GM08714 (cell line): ENCODE measurements around the gene DNM2.

ENCODE experiments used
- H3K4me3 ChIP-seq: fragments of 200-500 bp; sonication (Bioruptor generic); 2 replicates; pipeline ENCODE4 v1.5.1; 2014; ENCODE audit warnings: mild to moderate bottlenecking, low read length, inconsistent platforms
- ZNF274 ChIP-seq: IDR thresholded peaks from 2 replicates; pipeline ENCODE4 v1.6.1; 2012; ENCODE audit warnings: mild to moderate bottlenecking, low read depth, low read length

The DNM2 gene

DNA sequence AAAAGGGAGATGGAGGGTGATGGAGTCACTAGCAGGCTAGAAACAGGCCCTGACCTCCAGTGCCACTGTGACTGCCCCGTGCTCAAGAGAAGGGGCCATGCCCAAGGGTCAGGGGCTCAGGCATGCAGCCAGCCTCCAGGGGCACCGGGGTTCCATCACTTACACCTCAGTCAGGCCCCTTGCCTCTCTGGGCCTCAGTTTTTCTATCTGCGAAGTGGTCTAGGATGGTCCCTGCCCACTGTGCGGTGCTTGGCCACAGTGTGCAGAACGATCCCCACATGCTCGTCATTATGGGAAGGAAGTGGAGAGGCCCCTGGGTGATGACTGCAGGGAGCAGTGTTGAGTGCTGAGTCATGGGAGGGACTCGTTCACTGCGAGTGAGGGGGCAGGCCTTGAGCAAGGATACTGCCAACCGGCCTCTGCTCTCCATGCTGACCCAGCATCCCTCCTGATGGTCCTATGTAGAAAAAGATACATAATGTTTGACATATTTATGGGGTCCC, 95.1 kb downstream of the DNM2 start:
- TF ChIP-seq ZNF274 = no peak
- H3K4me3 ChIP-seq = no peak overlapping the region

GRCh38 chr19:10815007-10815536, 97.2 kb downstream of the DNM2 start:
- no peak overlapping the region for H3K4me3 ChIP-seq
- TF ChIP-seq ZNF274 = no peak

DNA sequence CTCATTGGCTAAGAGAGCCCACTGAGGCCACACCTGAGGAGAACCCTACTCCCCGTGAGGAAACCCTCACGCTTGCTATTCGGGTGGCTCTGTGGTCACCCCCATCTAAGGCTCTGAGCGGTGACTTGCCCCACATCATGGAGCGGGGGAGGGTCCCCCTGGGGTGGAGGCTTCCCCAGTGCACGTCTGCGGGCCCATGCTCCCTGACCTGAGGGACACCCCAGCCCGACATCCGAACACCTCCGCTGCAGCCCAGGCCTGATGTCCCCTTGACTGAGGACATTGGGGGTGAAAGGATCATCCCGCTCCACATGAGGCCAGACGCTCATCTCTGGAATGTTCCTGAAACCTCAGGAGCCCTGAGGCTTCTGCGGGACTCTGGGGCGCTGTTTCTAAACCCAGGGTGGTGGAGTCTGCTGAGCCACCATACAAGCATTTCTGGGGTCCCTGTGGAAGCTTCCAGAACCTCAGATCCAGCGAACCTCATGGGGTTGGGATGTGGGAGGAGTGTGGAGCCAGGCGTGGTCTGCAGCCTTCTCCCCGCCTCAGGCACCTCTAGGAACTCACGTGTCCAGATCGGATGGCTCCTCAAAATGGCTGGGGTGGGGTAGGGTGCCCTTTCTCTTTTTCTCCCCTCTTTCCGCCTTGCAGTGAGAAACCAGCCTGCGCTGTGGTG, 98.2 kb downstream of the DNM2 start:
- H3K4me3 ChIP-seq = no peak overlapping the region

DNA sequence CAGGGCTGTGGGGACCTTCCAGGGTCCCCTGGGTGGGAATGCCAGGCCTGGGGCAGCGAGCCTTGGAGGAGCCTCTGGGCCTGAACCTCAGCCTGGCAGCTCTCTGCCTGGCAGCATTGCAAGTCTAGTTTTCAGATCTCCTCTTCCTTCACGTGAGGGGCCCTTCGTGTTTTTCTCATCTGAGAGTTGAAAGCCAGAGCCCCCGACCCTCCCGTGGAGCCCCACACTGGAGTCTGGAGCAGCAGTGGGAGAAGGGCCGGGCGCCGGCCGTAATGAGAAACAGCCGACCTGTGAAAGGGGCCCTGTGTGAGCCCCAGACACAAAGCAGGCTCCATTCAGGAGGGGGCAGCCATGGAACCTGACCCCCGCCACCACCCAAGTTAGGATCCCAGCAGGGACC, 98.8 kb downstream of the DNM2 start:
- H3K4me3 ChIP-seq = no peak overlapping the region
- TF ChIP-seq ZNF274 = no peak

More for the DNA sequence above, 98.2 kb downstream of the DNM2 start:
- TF ChIP-seq ZNF274 = no peak

- no peak overlapping the region for H3K4me3 ChIP-seq
- TF ChIP-seq ZNF274 = no peak
Measured at GRCh38 chr19:10817291-10818038, 99.6 kb downstream of the DNM2 start.

GRCh38 chr19:10818301-10819123, 100.6 kb downstream of the DNM2 start:
- no peak overlapping the region for H3K4me3 ChIP-seq
- TF ChIP-seq ZNF274 = no peak

- H3K4me3 ChIP-seq = no peak overlapping the region
- no peak for TF ChIP-seq ZNF274
Measured at GRCh38 chr19:10819124-10820060, 101.5 kb downstream of the DNM2 start.

GRCh38 chr19:10820173-10820572, 102.3 kb downstream of the DNM2 start:
- TF ChIP-seq ZNF274 = no peak
- H3K4me3 ChIP-seq = no peak overlapping the region

DNA sequence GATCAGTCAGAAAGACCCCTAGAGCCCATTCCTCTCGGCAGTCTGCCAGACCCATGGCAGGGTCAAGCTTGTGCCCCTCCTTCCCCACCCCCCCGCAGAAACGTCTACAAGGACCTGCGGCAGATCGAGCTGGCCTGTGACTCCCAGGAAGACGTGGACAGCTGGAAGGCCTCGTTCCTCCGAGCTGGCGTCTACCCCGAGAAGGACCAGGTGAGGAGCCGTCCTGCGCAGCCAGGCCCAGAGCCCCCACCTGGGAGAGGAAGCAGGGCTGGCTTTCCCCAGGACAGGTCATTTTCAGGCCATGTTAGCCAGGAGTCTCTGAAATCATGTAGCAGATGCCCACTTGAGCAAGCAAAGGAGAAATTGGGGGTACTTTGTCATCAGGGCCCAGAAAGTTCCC, 105.8 kb downstream of the DNM2 start:
- H3K4me3 ChIP-seq = no peak overlapping the region
- no peak for TF ChIP-seq ZNF274

- H3K4me3 ChIP-seq = no peak overlapping the region
- no peak for TF ChIP-seq ZNF274
Measured at GRCh38 chr19:10826231-10826630, 108.4 kb downstream of the DNM2 start.

DNA sequence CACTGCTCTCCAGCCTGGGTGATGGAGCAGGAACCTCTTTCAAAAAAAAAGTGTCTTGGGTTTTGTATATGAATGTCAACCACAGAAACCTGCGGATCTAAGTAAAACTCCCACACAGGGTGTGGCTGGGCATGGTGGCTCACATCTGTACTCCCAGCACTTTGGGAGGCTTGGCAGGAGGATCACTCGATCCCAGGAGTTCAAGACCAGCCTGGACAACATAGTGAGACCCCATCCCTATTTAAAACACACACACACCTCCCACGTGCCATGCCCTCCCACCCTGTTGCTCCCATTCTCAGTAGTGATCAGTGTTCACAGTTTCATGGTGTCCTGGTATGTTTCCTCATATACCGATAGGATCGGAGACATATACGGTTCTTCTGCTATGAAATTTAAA, 109.0 kb downstream of the DNM2 start:
- H3K4me3 ChIP-seq = no peak overlapping the region
- no peak for TF ChIP-seq ZNF274

DNA sequence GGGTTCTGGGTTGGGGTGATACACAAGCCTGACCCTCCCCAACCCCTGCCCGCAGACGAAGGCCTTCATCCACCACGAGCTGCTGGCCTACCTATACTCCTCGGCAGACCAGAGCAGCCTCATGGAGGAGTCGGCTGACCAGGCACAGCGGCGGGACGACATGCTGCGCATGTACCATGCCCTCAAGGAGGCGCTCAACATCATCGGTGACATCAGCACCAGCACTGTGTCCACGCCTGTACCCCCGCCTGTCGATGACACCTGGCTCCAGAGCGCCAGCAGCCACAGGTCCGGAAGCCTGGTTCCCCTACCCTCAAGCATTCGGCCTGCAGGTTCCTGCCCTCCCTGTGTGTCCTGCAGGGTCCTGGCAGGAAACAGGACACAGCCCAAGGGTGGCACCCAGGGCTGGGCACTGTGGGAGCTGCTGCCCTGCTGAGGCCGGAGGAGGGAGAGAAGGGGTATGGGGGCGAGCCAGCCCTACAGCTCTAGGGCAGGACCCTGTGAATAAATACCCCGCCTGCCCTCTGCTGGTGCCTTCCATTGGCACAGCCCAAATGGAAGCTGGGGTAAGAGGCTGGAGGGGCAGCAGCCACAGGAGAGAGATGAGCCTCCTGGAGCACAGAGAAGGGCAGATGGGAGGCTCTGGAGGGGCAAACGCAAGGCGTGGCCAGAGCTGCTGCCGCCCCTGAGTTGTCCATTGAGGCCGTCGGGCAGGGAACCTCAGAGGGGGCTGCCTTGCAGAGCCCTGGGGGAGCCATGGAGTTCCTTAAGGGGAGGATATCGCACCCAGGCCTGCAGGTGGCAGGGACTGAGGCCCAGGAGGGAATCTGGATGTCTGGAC, 111.3 kb downstream of the DNM2 start:
- TF ChIP-seq ZNF274 = no peak
- H3K4me3 ChIP-seq = no peak overlapping the region
